ENCODE measurements around the gene GPRASP3.
A peak's percentile ranks its signal among the peaks of the same experiment; 100 is the strongest.

GPRASP3 gene

GRCh38 chrX:102765217-102765616, 44.7 kb downstream of the GPRASP3 start:
- no peak for DNase-seq

DNA sequence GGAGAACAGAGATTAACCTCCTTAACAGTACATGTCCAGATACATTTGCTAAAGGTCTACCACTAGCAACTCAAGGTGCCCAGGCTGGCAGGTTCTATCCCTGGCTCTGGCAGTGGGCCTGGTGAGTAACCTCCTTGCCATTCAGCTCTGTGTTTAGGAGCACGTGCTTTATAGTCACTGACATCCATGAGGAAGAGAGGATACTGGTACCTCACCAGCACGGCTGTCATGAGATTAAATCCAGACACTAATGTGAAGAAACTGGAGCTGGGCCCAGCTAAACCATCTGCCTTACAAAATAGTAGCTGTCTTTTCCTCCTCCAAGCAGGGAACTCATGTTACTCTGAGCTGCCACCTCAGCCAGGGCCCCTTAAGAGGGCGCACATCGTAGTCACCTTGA, 45.3 kb downstream of the GPRASP3 start:
- no peak for DNase-seq

GRCh38 chrX:102767287-102767686, 46.7 kb downstream of the GPRASP3 start:
- DNase-seq: no peak

DNA sequence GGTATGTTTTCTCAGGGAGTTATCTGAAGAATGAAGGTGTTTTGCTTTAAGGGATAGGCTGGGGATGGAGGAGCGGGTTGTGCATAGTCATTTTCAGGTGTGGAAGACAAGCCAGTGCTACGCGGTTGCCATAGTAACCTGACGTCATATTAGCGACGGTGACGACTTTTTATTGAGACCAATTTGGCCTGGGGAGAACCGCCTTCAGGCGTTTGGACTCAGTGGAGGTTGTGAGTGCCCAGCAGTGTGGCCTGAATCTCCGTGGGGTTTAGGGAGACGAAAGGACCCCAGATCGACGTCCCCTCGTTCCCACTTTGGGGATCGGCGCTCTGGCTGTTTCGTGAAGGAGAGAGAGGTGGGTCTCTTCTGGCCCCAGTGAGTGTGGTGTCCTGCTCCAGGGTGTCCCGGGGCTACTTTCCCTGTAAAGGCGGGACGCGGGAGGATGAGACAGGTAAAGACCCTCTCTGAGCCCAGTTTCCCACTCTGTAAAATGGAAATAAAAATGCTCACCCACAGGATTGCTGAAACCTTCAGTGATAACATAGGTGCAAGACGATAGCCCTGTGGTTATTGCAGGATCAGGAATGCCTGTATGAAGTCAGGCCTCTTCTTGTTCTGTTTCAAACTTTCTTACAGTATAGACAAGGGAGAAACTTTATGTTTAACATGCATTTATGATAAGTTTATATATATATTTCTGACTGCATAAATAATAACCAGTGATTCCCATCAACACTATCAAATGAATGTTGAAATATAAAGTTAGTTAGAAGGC, 48.6 kb downstream of the GPRASP3 start:
- DNase-seq: peak; percentile 85

Measured in CD4-positive, alpha-beta T cell treated with Interleukin-12 subunit alpha and Interleukin-12 subunit beta, for 1 hour (primary cell).